NOMO-1 (cell line): Measurements from ENCODE around the gene SCN4B.

Experiments used
- DNase-seq, 2 experiments: peaks; one replicate each; lab custom pipeline; 2025; ENCODE audit not compliant: unreplicated experiment in 2 of 2; lab: John Stamatoyannopoulos, UW

The SCN4B gene

DNA sequence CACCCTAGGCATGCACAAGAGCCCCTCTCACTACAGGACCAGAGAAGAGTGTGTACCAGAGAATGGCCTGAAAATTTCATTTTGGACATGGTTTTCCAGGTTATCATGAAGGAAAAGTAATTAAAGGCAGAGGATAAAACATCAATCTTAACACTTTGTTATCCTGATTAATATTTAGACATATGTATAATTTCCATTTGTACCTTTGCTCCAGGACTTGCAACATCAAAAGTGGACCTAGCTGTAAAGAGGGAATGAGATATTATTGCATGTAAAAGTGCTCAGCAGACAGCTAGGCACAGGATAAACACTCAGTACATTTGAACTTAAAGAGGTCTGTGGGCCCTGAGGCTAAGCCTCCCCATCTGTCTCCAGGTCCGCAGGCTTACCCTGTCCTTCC, 2.0 kb upstream of the SCN4B start:
- DNase-seq: no peak

DNA sequence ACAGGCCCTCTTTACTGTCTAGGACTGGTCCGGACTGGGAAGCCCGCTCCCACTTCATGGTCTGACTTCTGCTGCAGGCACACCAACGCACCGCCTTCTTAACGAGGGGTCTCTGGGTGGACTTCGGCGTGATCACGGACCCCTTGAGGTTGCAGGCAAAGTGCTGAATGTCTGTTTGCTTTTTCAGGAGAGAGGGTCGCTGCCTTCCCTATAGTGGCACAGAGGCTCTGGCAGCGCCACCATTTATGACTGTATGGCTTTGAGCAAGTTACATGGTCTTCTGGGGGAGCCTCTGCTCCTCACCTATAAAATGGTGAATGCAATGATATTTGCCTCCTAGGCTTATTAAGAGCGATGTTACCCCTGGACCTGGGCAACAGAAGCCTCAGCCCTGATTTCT, 1.4 kb upstream of the SCN4B start:
- DNase-seq: no peak

DNA sequence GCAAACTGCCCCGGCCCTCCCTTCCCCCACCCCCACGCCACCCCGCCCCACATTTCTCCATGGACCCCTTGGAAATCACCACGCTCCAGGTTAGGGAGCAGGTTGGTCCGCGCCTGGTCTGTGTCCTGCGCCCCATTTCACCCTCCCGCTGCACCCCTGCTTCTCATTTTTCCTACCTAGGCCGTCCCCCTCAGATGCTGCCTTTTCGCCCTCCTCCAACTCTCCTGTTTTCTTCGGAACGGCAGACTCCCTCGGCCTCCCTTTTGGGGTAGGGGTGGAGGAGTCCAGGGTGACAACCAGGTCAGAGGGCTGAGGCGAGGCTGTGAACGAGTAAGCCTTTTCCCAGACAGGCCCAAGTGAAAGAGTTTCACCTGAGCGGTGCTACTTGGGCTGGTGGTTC, 893 bp upstream of the SCN4B start:
- DNase-seq: no peak

DNA sequence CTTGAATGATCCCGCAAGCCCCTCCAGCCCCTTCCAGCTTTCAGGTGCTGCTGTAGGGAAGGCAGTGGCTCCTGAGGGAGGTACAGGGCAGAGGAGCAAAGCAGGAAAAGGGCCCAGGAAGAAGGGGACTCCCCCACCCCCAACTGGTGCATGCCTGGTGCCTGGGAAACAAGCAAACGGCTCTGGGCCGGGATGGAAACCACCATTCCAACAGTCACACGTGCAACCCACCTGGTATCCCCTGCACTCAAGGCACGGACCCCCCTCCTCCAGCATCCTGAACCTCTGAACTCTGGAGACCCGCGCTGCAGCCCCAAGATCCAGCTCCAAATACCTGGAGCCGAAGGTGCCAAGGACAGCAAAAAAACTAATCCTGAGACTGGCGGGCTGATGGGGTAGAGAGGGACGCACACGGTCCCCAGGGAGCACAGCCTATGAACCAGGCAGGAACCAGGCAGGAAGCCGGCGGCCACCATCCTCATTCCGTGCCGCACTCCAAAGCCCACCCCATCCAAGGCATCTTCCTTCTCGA, 537 bp downstream of the SCN4B start:
- no peak for DNase-seq

DNA sequence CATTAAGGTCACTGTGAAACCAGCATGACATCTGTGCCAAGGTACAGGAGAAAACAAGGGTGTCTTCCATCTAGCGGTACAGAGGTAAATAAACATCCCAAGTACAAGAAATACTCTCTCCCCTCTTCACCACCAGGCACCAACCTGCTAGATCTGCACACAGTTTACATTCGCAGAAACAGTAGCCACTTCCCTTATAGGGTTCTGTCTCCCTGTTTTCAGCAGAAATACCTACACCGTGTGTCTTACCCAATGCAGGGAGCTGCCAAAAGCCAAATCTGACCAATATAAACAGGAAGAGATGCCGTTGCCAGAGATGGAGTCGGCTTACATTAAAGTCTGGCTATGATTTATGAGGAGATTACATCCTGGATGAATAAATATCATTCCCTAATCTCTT, 1.2 kb downstream of the SCN4B start:
- no peak for DNase-seq

DNA sequence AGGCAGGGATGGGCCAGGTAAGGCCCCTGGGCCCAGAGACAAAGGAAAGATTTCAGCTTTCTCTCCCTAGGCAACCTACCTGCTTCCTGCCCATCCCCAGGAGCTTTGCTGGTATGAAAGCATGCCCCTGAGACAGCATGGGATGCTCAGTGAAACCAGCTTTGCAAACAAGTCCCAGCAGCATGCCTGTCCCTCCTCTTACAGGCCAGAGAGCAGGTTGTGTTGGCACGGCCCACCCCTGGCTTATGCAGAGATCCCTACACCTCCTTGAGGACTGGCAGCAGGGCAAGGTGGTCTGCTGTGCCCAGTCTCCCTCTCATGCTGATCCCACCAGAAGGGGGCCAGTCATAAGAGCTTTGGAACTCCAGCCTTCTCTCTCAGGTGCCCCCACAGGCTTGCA, 3.1 kb downstream of the SCN4B start:
- no peak for DNase-seq

DNA sequence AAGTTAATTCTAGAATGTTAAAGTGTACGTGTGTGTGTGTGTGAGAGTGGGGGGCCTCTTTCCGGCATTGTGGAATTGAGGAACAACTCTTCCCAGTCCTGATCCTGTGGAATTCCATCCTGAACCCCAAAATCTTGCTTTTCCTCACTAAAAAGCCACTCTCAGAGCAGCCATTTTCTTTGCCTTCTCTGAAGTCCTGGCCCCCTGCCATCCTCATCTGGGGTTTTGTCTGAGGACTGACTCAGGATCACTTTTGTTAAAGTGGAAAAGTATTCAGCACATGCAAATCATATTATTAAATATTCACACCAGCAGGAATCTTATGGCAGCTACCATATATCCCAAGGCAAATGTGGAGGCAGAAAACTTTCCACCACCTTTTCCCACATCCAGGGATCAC, 3.8 kb downstream of the SCN4B start:
- no peak for DNase-seq

DNA sequence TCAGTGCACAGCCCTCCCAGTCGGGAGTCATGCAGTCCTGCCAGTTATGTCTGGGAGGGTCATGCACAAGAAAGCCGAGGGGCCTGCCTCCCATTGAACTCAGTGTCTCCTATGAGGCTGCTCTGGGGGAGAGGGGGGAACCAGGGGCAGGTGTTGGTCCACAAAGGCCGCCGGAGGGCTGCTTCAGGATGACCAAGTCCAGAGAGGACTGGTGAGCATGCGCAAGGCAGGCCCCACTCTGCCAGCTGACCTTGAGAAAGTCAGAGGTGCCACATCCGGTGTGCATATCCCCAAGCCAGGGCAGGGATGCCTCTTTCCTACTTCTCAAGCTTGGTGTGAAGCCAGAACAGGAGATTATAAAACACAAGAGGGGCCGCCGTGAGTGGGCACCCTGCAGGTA, 4.4 kb downstream of the SCN4B start:
- DNase-seq: no peak

DNA sequence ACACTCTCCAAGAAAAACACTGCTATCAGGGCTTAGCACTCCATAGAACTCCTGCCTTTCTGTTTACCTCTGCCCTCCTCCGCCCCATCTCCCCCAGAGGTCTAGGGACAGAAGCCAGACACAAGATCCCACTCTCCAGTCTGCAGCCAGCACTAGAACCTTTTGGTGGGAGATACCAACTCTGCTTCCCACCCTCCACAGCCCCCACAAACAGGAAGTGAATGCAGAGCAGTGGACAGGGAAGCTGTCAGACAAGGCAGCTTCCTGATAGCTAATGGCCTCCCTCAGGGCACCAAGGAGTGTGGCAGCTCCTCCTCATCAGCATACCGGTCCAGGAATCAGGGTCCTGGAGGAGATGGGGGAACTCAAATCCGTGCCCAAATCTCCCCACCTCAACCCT, 5.1 kb downstream of the SCN4B start:
- peak; percentile 30 to 36 for DNase-seq

DNA sequence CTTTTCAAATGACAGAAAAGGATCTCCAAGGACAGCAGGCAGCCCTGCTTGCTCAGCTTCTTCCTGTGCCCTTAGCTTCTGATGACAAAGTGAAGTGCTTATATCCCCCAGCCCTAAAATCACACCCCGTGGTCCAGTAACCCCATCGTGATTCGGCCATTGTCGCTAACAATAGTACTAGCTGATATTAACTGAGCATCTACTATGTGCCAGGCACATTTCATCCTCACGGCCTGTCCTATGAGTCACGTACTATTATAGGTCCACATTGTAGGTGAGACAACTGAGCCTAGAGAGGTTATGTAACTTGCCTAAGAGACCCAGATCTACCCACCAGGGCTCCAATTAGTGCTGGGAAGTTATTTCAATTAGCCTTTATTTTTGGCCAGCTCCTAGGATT, 6.1 kb downstream of the SCN4B start:
- DNase-seq: no peak

DNA sequence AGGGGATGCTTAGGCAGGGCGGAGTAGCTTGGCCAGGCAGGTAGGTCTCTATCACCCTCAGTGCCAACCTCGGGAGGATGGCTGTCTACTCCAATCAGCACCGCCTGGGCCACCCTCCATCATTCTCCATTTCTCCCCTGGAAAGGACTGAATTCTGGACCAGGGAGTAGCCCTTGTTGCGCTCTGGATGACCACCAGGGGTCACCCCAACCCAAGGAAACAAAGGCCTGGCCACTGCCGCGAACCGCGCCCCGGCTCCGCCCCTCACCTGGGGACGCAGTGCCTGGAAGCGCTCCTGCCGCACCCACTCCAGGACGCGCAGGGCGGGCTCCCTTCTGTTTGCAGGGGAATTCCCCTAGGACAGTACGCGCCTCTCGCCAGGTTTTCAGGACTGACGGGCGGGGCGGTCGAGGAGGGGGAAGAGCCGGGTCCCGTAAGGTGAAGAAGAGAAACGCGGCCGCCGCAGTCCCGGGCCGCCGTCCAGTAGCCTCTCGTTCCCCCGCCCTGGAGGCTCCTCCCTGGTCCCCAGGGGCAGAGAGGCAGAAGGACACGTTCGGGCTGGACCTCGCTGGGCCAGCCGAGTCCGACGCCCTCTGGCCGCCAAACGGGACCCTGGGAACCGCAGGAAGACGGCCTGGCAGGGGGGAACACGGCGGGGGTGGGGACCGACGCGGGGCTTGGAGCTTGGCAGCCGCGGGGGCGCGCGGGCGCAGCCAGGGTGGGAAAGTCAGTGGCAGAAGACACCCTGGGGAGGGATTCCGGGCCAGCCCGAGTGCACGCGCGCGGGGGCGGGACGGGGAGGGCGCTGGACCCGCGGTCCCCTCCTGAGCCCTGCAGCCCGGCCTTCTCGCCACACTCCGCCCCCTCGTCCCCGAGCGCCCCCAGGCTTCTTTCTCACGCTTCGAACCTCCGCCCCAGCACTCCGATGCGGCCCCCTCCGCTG, 7.1 kb downstream of the SCN4B start:
- DNase-seq: peak; percentile 63 to 70

DNA sequence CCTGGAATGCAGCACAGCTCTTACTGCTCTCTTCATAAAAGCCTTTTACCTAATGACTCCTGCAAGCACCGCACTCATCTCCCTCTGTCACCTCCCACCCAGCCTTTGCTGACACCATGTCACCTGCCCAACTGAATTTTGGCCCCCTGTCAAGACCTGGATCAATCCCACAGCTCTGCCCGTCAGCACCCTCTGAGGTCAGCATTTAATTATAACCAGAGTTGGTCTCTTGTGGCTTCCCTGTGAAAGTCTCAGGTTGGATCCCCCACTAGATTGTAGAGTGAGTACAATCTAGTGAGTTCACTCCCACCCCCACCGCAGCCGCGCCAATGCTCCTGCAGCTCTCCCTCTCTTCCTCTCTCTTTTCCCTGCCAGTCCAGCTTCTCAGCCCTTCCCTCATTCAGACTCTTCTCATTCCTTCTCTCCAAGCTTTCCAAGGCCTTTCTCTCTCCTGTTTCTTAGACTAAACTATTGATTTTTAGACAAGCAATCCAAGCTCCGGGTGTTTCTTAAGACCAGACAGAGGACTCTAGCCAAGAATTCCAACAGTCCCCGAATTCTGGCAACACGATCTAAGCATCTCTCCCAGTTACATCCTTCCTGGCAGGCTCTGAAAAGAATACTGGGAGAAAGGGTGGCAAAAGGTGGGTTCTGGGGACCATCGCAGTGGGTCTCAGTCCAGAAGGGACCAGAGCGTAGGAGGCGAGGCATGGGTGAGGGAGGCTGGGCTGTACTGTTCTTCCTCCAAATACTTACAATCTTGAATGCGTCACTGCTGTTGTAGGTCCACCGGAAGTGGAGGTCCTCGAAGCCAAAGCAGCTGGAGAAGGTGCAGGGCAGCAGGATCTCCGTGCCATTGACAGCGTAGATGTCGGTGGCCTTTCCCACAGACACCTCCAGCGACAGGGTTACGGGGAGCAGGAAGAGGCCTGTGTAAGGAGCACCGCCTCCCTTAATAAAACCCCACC, 8.0 kb downstream of the SCN4B start:
- no peak for DNase-seq

DNA sequence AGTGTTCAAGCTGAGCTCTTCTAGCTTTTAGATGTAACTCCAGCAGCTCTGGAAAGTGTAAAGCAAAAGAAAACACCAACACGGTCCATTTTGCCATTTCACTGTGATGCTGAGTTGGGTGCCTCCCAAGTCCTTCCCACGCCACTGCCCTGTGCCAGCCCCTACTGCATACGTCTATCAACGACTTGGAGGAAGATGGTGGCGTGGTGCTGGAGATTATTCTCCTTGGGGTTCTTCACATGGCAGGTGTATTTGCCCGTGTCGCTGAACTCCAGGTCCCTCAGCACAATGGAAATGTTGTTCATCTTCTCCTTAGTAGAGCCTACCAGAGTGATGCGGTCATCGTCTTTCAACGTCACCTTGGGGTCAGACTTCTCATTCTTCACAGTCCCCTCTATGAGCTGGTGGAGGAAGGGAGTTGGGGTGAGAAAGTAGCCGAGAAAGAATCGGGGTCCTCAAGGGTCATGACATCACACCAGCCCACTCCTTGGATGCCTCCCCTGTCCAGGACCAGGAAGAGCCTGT, 8.9 kb downstream of the SCN4B start:
- DNase-seq: no peak

DNA sequence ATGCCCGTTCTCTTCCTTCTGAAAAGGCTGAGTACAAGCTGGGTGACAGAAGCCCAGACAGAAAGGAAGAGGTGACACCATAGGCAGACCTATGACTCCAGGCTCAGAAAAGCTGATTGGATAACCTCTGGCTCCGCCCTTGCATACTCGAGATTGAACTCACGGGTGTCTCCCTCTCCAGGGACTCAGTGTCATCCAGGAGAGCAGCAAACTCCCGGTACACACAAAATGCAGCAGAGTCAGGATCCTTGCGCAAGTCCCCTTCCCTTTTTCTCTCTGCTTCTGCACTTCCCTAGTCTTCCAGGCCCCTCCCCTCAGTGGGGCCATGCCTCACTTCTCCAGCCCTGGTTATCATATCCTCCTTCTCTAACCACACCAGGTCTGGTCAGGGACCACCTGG, 9.8 kb downstream of the SCN4B start:
- peak; percentile 73 to 75 for DNase-seq

DNA sequence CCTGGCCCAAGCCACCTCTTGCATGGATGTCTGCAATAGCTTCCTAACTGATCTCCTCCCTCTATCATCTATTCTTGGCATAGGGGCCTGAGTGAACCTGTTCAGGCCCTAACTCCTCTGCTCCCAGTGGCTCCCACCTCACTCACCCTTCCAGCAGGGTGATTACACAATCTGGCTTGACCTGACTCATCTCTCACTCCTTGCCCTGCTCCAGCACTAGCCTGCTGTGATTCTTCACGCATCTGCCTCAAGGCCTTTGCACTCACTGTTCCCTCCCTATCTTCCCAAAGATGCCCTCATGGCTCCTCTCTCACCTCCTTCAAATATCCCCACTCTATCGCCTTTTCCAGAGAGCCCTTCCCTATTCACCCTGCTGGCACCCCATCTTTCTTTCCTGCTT, 10.5 kb downstream of the SCN4B start:
- DNase-seq: no peak

DNA sequence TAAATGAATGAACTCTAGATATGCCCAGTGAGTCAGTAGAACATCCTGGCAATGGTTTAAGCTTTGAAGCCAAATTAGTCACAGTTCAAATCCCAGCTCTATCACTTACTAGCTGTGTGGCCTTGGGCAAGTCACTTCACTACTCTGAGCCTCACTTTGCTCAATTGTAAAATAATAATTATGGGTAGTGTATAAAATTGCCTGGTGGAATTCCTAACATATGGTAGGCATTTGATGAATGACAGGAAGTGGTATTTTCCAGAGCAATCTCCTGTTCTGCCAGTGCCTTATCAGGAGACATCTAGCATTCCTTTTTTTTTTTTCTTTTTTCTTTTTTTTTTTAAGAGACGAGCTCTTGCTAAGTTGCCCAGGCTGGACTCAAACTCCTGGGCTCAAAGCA, 13.0 kb downstream of the SCN4B start:
- DNase-seq: no peak

DNA sequence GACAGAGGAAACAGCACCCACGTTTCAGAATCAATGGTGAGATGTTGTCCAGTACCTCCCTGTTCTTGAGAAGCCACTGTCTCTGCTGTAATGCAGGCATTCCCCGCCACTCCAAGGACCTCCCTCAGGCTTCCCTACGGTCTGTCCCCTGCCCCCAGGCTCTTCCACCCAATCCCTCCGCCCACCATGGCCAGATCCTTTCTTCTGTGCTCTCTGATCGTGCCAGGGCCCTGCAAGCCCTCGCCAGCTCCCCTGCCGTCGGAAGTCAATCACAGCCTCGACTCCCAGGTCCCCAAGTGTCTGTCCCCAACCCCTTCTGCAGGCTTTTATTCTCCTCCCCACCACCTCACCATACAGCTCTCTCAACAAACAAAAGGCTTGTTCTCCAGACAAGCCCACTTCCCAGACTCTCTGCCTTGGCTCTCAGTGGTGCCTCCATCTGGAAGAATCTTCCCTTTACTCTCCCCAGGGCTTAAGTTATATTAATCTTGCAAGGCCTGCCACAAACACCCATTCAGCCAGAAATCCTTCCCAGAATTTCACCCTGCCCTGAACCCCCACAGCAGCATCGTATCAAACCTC, 13.7 kb downstream of the SCN4B start:
- no peak for DNase-seq

DNA sequence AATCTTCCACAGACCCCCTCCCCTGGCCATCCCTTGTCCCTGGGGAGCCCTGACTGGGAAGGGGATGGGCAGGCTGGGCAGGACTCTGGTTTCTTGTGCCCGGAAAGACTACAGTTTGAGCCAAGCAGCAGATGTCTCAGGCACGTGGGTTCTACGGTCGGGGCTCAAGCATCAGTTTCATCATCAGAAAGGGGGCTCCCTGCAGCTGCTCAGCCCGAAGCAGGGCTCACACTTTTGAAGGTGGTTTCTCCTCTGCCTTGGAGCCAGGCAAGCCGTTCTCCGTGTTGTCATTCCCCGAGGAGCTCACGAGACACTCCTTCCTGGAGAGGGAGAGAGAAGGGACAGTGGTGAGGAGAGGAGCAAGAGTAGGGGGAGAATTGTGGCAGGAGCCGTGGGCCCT, 15.8 kb downstream of the SCN4B start:
- no peak for DNase-seq

DNA sequence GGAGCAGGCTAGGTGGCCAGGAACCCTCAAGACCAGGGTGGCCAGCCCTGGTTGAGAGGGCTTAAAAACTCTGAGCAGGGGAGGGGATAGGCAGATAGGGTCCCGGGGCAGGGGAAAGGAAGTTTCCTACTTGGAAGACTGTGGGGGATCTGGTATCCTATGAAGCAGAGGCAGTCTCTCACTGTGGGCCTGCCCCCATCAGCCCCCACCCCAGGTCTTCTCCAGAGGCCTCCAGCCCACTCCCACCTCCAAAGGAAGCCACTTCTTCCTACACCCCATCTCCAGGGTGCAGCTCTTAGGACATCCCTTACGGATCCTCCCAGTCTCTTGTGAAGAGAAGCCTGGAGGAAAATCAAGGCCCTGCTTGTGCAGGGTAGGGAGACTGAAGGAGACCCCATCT, 16.3 kb downstream of the SCN4B start:
- DNase-seq: no peak

DNA sequence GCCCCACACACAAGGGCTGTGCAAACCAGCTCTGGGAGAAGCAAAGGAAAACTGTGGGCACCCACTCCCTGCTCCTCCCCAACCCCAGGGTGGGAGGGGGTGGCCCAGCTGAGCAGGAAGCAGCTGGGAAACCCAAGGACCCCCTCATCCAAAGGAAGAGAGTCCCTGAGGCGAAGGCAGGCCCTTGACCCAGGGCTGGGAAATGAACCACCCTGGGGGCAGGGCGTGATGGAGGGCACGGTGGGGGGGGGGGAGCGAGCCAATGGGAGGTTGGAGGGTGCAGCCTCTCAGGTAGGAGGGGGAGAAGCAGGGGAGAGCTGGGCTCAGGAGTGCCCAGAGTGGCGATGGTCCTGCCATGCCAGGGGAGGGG, 16.8 kb downstream of the SCN4B start:
- no peak for DNase-seq
